Body of pancreas (tissue), 4 donors: Measurements from ENCODE around the gene CDC20B.

ENCODE experiments used
- POLR2A ChIP-seq, 3 donors: fragments of 450-650 bp; IDR thresholded peaks; one replicate each; pipeline ENCODE4 v1.6.1; 2016; ENCODE audit warnings: antibody characterized with exemption in 3 of 3, mild to moderate bottlenecking in 2 of 3
- TF ChIP-seq, protein P1 (sequence below), 7 experiments: fragments of 450-650 bp in 4 of 7; fragments of 200-600 bp in 3 of 7; sonication (generic) in 3 of 7; IDR thresholded peaks; one replicate each; pipeline ENCODE4 v1.5.1; 2016 to 2019; ENCODE audit warnings: antibody characterized with exemption in 7 of 7

DNA sequence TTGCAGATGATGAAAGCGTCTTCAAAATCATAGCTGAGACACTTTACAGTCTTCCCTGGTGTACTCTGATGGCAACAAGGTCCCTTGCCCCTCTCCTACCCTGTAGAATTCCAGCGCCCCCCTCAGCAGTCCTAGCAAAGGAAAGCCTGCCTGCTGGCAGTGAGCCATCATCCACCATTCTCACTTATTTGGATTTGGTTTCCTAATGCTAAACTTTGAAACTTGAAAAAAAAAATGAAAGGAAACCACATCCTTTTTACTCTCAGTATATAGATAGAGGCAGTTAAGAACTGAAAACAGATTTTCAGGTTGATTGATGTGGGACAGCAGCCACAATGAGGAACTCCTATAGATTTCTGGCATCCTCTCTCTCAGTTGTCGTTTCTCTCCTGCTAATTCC is 70.6 kb downstream of the CDC20B start, which contains the start of gene GZMA:
- TF ChIP-seq, protein P1, sequence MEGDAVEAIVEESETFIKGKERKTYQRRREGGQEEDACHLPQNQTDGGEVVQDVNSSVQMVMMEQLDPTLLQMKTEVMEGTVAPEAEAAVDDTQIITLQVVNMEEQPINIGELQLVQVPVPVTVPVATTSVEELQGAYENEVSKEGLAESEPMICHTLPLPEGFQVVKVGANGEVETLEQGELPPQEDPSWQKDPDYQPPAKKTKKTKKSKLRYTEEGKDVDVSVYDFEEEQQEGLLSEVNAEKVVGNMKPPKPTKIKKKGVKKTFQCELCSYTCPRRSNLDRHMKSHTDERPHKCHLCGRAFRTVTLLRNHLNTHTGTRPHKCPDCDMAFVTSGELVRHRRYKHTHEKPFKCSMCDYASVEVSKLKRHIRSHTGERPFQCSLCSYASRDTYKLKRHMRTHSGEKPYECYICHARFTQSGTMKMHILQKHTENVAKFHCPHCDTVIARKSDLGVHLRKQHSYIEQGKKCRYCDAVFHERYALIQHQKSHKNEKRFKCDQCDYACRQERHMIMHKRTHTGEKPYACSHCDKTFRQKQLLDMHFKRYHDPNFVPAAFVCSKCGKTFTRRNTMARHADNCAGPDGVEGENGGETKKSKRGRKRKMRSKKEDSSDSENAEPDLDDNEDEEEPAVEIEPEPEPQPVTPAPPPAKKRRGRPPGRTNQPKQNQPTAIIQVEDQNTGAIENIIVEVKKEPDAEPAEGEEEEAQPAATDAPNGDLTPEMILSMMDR (IDR thresholded peaks at IDR 0.05): no peak
- TF ChIP-seq POLR2A (IDR thresholded peaks at IDR 0.05): no peak
